ENCODE results near the gene GPR35.

The GPR35 gene

DNA sequence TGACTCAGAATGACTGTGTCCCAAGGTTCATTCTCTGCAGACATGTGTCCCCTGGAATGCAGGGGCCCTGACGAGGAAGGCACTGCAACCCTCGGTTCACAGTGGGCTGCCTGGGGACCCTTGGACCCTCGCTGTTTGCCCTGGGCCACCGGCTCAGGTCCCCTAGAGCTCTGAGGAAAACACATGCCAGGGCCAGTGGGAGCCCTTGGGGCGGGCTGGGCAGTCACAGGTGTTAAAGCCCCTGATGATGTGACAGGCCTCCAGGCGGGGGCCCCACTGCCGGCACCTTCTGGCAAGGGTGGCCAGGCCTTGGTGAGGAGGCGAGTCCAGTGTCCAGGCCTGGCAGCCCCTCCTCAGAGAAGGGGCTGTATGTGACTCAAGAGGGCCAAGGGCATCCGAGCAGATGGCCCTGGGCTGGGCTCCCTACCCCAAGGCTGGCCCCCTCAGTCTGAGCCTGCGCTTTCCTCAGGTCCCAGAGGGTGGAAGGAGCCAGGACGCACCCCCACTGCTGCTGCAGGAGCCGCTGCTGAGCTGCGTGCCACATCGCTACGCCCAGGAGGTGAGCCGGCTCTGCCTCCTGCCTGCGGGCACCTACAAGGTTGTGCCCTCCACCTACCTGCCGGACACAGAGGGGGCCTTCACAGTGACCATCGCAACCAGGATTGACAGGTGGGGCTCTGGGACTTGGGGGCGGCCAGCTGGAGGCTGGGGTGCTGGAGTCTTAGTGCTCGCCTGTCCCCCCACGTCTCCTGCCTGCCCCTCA is 27.7 kb upstream of the GPR35 start:
- in situ Hi-C loops (cut with MboI; ENCODE audit: low pct_unique_long_range_greater_than_20kb, low sequenced_read_pairs, unreplicated experiment): no loop called here
- TF ChIP-seq, protein P1, sequence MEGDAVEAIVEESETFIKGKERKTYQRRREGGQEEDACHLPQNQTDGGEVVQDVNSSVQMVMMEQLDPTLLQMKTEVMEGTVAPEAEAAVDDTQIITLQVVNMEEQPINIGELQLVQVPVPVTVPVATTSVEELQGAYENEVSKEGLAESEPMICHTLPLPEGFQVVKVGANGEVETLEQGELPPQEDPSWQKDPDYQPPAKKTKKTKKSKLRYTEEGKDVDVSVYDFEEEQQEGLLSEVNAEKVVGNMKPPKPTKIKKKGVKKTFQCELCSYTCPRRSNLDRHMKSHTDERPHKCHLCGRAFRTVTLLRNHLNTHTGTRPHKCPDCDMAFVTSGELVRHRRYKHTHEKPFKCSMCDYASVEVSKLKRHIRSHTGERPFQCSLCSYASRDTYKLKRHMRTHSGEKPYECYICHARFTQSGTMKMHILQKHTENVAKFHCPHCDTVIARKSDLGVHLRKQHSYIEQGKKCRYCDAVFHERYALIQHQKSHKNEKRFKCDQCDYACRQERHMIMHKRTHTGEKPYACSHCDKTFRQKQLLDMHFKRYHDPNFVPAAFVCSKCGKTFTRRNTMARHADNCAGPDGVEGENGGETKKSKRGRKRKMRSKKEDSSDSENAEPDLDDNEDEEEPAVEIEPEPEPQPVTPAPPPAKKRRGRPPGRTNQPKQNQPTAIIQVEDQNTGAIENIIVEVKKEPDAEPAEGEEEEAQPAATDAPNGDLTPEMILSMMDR (IDR thresholded peaks at IDR 0.05; ENCODE audit: extremely low read depth, insufficient read depth, missing control alignments): no peak
- DNase-seq (ENCODE audit: low spot score): no peak

DNA sequence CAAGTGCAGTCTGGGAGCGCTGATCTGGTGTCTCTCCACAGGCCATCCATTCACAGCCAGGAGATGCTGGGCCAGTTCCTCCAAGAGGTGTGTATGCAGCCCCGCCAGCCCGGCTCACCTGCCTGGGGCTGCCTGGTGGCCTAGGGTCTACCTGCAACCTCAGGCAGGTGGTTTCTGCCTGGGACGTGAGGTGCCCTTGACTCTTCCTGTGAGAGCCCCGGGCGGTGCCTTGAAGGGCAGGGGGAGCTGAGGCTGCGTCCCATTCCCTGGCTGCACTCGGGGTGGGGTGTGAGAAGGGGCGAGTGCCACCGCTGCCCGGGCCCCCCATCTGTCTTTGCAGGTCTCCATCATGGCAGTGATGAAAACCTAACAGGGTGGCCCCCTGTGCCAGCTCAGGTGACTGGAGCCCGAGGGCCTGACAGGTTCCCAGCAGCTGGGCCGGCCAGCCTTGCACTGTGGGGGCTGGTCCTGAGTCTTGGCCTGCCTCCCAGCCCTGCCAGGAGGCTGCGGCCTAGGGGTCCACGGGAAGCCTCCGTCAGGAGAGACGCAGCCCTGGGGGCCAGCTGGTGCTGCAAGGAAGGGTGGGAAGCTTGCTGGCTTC is 26.9 kb upstream of the GPR35 start:
- in situ Hi-C loops (cut with MboI; ENCODE audit: low pct_unique_long_range_greater_than_20kb, low sequenced_read_pairs, unreplicated experiment): no loop called here
- TF ChIP-seq, protein P1 (IDR thresholded peaks at IDR 0.05; ENCODE audit: extremely low read depth, insufficient read depth, missing control alignments): no peak
- DNase-seq (ENCODE audit: low spot score): no peak

DNA sequence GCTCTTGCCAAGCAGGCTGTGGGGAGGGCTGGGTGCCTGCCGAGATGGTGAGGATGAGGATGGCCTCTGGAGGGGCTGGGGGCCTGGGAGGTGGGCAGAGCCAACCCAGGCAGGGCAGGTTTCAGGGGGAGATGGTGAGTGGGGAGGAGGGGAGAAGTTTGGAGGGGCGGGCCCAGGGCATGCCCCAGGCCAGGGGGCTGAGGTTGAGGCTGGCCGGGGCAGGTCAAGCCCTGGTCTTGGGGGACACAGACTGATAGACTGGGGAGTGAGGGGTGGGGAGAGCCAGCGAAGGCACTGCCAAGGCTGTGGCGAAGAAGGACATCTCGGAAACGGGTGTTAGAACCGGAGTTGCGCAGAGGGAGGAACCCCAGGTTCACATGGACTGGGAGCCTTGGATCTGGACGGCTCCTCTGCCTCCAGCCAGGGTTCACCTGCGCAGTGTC is 26.1 kb upstream of the GPR35 start:
- no peak for DNase-seq (ENCODE audit: low spot score)
- in situ Hi-C loops (cut with MboI; ENCODE audit: low pct_unique_long_range_greater_than_20kb, low sequenced_read_pairs, unreplicated experiment): no loop called here
- TF ChIP-seq, protein P1 (IDR thresholded peaks at IDR 0.05; ENCODE audit: extremely low read depth, insufficient read depth, missing control alignments): no peak

DNA sequence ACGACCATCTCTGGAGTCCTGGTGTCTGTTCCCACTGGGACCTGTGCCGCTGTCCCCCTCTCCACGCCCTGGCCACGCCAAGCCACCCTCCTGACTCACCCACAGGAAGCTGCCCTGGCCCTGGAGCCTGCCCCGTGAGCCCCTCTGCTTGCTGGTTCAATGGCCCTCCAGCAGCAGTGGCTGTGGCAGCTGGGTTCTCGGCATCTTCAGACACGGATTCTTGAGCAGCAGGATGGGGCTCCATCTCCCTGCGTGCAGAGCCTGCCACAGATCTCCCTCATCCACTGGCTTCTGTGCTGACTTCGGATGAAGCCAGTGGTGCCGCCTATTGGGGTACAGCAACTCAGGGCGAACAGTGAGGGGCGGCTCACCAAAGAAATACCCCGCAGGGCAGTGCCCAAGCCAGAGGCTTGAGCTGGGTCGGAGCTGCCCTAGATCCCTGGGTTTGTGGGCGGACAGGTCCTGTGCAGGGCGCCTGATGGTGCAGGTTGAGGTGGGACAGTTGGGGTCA is 24.8 kb upstream of the GPR35 start:
- TF ChIP-seq, protein P1 (IDR thresholded peaks at IDR 0.05; ENCODE audit: extremely low read depth, insufficient read depth, missing control alignments): no peak
- in situ Hi-C loops (cut with MboI; ENCODE audit: low pct_unique_long_range_greater_than_20kb, low sequenced_read_pairs, unreplicated experiment): no loop called here
- DNase-seq (ENCODE audit: low spot score): no peak

DNA sequence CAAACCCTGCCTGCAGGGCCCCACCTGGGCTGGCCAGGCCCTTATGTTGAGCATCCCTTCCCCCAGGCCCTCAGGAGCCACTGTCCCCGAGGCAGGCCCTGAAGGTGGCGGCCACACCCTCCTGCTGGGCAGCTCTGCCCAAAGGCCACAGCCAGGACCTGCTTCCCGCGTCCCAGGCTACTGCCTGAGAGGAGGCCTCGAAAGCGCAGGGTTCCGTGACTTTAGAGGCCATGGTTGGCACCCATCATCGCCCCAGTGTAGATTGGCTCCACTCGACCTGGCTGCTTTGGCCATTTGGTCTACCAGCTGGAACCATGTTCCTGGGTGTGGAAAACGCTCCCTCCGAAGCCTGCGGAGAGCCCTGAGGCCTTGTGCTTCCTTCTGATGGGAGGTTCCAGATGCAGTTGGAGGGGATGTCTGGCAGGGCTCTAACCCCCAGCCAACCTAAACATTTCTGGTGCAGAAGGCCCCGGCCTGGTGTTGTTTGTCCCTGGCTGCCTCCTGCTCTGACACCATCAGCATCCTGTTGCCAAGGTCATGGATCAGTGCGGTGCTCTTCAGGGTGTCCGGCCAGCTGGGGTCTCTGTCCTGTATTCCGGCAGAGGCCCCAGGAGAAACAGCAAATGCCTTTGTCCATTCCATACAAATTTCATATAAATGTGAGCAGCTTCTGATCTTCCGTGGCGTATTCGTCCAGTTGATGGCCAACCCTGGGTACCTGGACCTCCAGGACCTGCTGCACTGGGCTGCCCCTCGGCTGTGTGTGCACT is 24.0 kb upstream of the GPR35 start:
- in situ Hi-C loops (cut with MboI; ENCODE audit: low pct_unique_long_range_greater_than_20kb, low sequenced_read_pairs, unreplicated experiment): no loop called here
- TF ChIP-seq, protein P1 (IDR thresholded peaks at IDR 0.05; ENCODE audit: extremely low read depth, insufficient read depth, missing control alignments): no peak

DNA sequence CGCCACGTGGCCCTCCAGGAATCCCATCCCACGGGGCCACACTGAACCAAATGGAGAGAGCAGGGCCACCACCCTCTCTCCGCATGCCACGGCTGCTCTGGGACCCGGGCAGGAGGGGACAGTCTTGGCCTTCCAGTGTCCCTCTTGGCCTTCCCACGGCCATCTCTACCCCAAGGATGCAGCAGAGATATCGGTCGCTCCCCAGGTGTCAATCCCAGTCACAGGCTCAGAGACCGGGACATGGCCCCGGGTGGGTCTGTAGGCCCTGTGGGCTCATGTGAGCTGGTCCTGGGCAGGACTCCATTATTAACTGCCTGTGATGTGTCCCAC is 23.5 kb upstream of the GPR35 start:
- in situ Hi-C loops (cut with MboI; ENCODE audit: low pct_unique_long_range_greater_than_20kb, low sequenced_read_pairs, unreplicated experiment): no loop called here
- no peak for DNase-seq (ENCODE audit: low spot score)
- TF ChIP-seq, protein P1 (IDR thresholded peaks at IDR 0.05; ENCODE audit: extremely low read depth, insufficient read depth, missing control alignments): no peak

More for the DNA sequence above, 24.0 kb upstream of the GPR35 start:
- no peak for DNase-seq (ENCODE audit: low spot score)

Data from GM13977 (cell line).